Kidney epithelial cell (primary cell): ENCODE results near the gene RETREG2. TPM values are rescaled to one million over a fixed set of nuclear protein-coding genes. Genes with fewer than 3 reads are reported as not detected.

Experiments used
- DNase-seq: peaks from one replicate; pipeline ENCODE4 v3.0.0-alpha.2; 2010; ENCODE audit warnings: low read depth
- H3K27me3 ChIP-seq: 2 replicates; pipeline ENCODE4 v1.6.0; 2011; ENCODE audit warnings: low read length; ENCODE audit not compliant: control insufficient read depth, insufficient read depth
- H3K36me3 ChIP-seq: 2 replicates; pipeline ENCODE4 v1.5.1; 2011; ENCODE audit warnings: low read length; ENCODE audit not compliant: control insufficient read depth, insufficient read depth
- H3K4me3 ChIP-seq: 2 replicates; pipeline ENCODE4 v1.5.1; 2011; ENCODE audit warnings: low read depth, mild to moderate bottlenecking, control low read depth, low read length
- CTCF ChIP-seq: IDR thresholded peaks from 2 replicates; pipeline ENCODE4 v1.5.1; 2011; ENCODE audit warnings: mild to moderate bottlenecking, moderate library complexity, low read length, control low read depth, inconsistent platforms; ENCODE audit not compliant: insufficient read depth, poor library complexity, severe bottlenecking
- total RNA-seq: library from RNA; depleted of rRNA; stranded (reverse); fragments of >200 nt; gene quantifications from 2 replicates; pipeline ENCODE4 v1.2.3, GENCODE V29; 2015

Gene RETREG2
- total RNA-seq, 1 donor from 2014 or later, result 111 TPM

- DNase-seq, result no peak
- Histone ChIP-seq H3K36me3 (peaks cover 1% of the 10 kb centered on the region), H3K27me3 (no peaks in the 10 kb centered on the region), H3K4me3 (no peak overlapping the region)
- no peak for TF ChIP-seq CTCF
Observed at GRCh38 chr2:219205165-219205538, 27.1 kb downstream of the RETREG2 start.

- no peak for TF ChIP-seq CTCF
- H3K27me3 ChIP-seq, result no peaks in the 10 kb centered on the region
Observed at GRCh38 chr2:219205981-219206327, 27.9 kb downstream of the RETREG2 start.

DNA sequence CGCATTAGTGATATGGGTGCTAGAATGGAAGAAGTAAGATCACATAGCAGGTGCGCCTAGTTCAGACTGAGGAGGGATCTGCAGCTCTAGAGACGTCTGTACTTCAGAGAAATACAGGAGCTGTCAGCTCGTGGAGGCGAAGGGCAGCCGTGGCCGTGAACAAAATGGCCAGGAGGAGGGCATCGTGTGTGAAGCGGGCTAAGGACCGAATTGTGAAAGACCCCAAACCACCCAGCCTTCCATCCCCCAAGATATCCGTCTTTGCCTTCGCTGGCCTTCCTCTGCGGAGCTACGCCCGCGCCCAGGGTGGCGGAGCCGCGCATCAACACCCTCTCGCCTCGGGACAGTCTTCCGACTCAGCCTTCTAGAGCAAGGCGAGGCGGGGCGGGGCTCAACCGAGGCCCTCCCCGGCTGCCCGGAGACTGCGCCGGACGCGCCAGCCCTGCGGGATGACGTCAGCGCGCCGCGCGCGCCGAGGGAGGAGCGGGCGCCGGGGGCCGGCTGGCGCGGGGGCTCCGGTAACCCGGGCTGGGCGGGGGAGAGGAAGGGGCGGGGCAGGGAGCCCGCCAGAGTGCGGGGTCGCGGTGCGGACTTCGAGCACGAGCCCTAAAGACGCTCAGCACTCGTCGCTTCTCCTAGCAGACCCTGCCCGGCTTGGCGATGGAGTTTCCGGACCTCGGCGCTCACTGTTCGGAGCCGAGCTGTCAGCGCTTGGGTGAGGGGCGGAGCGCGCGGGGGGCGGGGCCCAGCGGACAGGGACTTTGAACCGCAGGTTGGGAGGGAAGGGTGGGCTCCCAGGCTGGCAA is 28.5 kb downstream of the RETREG2 start, which contains the start of gene ZFAND2B:
ZFAND2B (plus strand) TSS at position 455 of the 806 bp plus-strand sequence; CDS start at position 661, 206 bp downstream.
- Histone ChIP-seq H3K4me3 (peak within 1 kb of the TSS; percentile 81), H3K36me3 (peaks cover 3% of the 10 kb centered on the region), H3K27me3 (no peaks in the 10 kb centered on the region)
- no peak for DNase-seq
- TF ChIP-seq CTCF, result no peak

More at GRCh38 chr2:219205981-219206327, 27.9 kb downstream of the RETREG2 start:
- H3K4me3 ChIP-seq, result peak overlapping the region; percentile 81
- DNase-seq, result no peak
- peaks cover 3% of the 10 kb centered on the region for H3K36me3 ChIP-seq

- TF ChIP-seq CTCF, result no peak
- Histone ChIP-seq H3K4me3 (peak overlapping the region; percentile 81), H3K27me3 (no peaks in the 10 kb centered on the region), H3K36me3 (peaks cover 5% of the 10 kb centered on the region)
- DNase-seq, result no peak
Observed at GRCh38 chr2:219207134-219207883, 29.2 kb downstream of the RETREG2 start.

GRCh38 chr2:219207884-219208740 is 30.0 kb downstream of the RETREG2 start:
- Histone ChIP-seq H3K36me3 (peaks cover 5% of the 10 kb centered on the region), H3K27me3 (no peaks in the 10 kb centered on the region), H3K4me3 (no peak overlapping the region)
- DNase-seq, result no peak
- TF ChIP-seq CTCF, result no peak
